CD8-positive, alpha-beta memory T cell (primary cell): ENCODE data around the gene SSC4D. TPM values are rescaled to one million over a fixed set of nuclear protein-coding genes. Genes with fewer than 3 reads are reported as not detected.
A peak's percentile ranks its signal among the peaks of the same experiment; 100 is the strongest.
"Not testable (repeated sequence)": the region's sequence is repeated elsewhere in the genome, so short reads cannot be mapped to it uniquely, and the experiment has no call there.

Experiments
- CTCF ChIA-PET: fragments of 350-600 bp; sonication (Branson Sonifier 250); formaldehyde crosslinking; loops from one replicate; lab custom pipeline; 2021; ENCODE audit warnings: antibody characterized with exemption; lab: Charles Lee
- POLR2A ChIA-PET: fragments of 350-600 bp; sonication (Branson Sonifier 250); formaldehyde crosslinking; loops from one replicate; lab custom pipeline; 2021; ENCODE audit warnings: antibody characterized with exemption; lab: Charles Lee
- DNase-seq, 5 donors: peaks; one replicate each; pipeline versions ENCODE4 v3.0.0 to v3.0.0-alpha.2; 2020 to 2022; ENCODE audit warnings: mixed read lengths in 1 of 5
- H3K27ac ChIP-seq: one replicate; pipeline ENCODE4 v1.7.0; 2013; ENCODE audit warnings: low read depth, mild to moderate bottlenecking, low read length, moderate library complexity
- H3K27me3 ChIP-seq: 2 replicates; pipeline ENCODE4 v1.7.0; 2013; ENCODE audit warnings: low read length, mild to moderate bottlenecking; ENCODE audit not compliant: insufficient read depth, poor library complexity, severe bottlenecking
- H3K36me3 ChIP-seq: 2 replicates; pipeline ENCODE4 v1.7.0; 2013; ENCODE audit warnings: mild to moderate bottlenecking, low read length, moderate library complexity; ENCODE audit not compliant: insufficient read depth
- H3K4me1 ChIP-seq: 2 replicates; pipeline ENCODE4 v1.7.0; 2013; ENCODE audit warnings: mild to moderate bottlenecking, low read length, moderate library complexity; ENCODE audit not compliant: insufficient read depth
- H3K4me3 ChIP-seq: 2 replicates; pipeline ENCODE4 v1.7.0; 2013; ENCODE audit warnings: mild to moderate bottlenecking, low read length
- H3K9me3 ChIP-seq: 2 replicates; pipeline ENCODE4 v1.7.0; 2013; ENCODE audit warnings: mild to moderate bottlenecking, low read length
- H3K27ac Mint-ChIP-seq, 8 donors: one replicate each; pipeline ENCODE4 v1.8.0; 2020 to 2021; ENCODE audit warnings: mixed read lengths in 8 of 8, mild to moderate bottlenecking in 6 of 8, inconsistent platforms in 3 of 8, moderate library complexity in 3 of 8
- H3K27me3 Mint-ChIP-seq, 2 donors: one replicate each; pipeline ENCODE4 v1.8.0; 2020 to 2021; ENCODE audit warnings: mixed read lengths in 2 of 2, mild to moderate bottlenecking in 1 of 2, moderate library complexity in 1 of 2
- H3K36me3 Mint-ChIP-seq, 3 donors: one replicate each; pipeline ENCODE4 v1.8.0; 2020 to 2021; ENCODE audit warnings: mixed read lengths in 3 of 3, inconsistent platforms in 1 of 3, mild to moderate bottlenecking in 1 of 3
- H3K4me1 Mint-ChIP-seq, 3 donors: one replicate each; pipeline ENCODE4 v1.8.0; 2020 to 2021; ENCODE audit warnings: mixed read lengths in 3 of 3, inconsistent platforms in 1 of 3, mild to moderate bottlenecking in 1 of 3
- H3K4me3 Mint-ChIP-seq, 7 donors: one replicate each; pipeline ENCODE4 v1.8.0; 2020 to 2021; ENCODE audit warnings: mixed read lengths in 7 of 7, mild to moderate bottlenecking in 6 of 7, moderate library complexity in 4 of 7, inconsistent platforms in 2 of 7
- H3K9me3 Mint-ChIP-seq, 5 donors: one replicate each; pipeline ENCODE4 v1.8.0; 2020 to 2022; ENCODE audit warnings: mixed read lengths in 5 of 5, mild to moderate bottlenecking in 3 of 5, moderate library complexity in 2 of 5, inconsistent platforms in 1 of 5
- polyA plus RNA-seq: library from polyadenylated mRNA; unstranded; fragments of 300-500 nt; fragmentation: Illumina TruSeq; gene quantifications from one replicate; pipeline ENCODE4 v1.2.3, GENCODE V29; 2021
- total RNA-seq, 2 experiments: library from RNA; stranded (reverse); gene quantifications; one replicate each; pipeline ENCODE4 v1.2.3, GENCODE V29; 2021

The SSC4D gene
- total RNA-seq (under 1 TPM; 0.35 to 0.55 TPM), polyA plus RNA-seq (0.17 TPM)

- Mint-ChIP-seq H3K9me3 (no peaks in the 10 kb centered on the region), H3K27ac (no peak within 1 kb of the TSS), H3K4me3 (no peak within 1 kb of the TSS), H3K4me1 (no peaks in the 10 kb centered on the region), H3K27me3 (peaks cover 0 to 2% of the 10 kb centered on the region in 2 donors), H3K36me3 (no peaks in the 10 kb centered on the region)
- no peak within 1 kb of the TSS for H3K27ac ChIP-seq
- no peaks in the 10 kb centered on the region for H3K9me3 ChIP-seq
- DNase-seq = no peak
- POLR2A ChIA-PET = no interaction called here
- CTCF ChIA-PET = no interaction called here
- H3K4me1 ChIP-seq = no peaks in the 10 kb centered on the region
- H3K4me3 ChIP-seq = no peak within 1 kb of the TSS
- H3K27me3 ChIP-seq = no peaks in the 10 kb centered on the region
- H3K36me3 ChIP-seq = no peaks in the 10 kb centered on the region
Observed at GRCh38 chr7:76409537-76409936, at the start of gene SSC4D. TSS of gene SSC4D (minus strand) at chr7:76409697. CDS start at chr7:76404439, 5,258 bp downstream.

GRCh38 chr7:76458504-76458903 lies 49.0 kb upstream of the SSC4D start:
- DNase-seq, POLR2A ChIA-PET, H3K27ac ChIP-seq, H3K36me3 ChIP-seq, H3K4me1 ChIP-seq, H3K4me1 Mint-ChIP-seq, H3K27me3 ChIP-seq, H3K4me3 Mint-ChIP-seq, CTCF ChIA-PET, H3K9me3 Mint-ChIP-seq, H3K27ac Mint-ChIP-seq, H3K27me3 Mint-ChIP-seq, H3K9me3 ChIP-seq, H3K36me3 Mint-ChIP-seq, H3K4me3 ChIP-seq: not testable (repeated sequence)

- H3K27me3 Mint-ChIP-seq, POLR2A ChIA-PET, H3K4me3 ChIP-seq, H3K9me3 Mint-ChIP-seq, H3K27ac ChIP-seq, H3K27ac Mint-ChIP-seq, H3K9me3 ChIP-seq, H3K27me3 ChIP-seq, H3K4me1 ChIP-seq, CTCF ChIA-PET, H3K4me3 Mint-ChIP-seq, H3K36me3 Mint-ChIP-seq, DNase-seq, H3K36me3 ChIP-seq, H3K4me1 Mint-ChIP-seq: not testable (repeated sequence)
Observed at GRCh38 chr7:76457017-76457416, 47.5 kb upstream of the SSC4D start.

- H3K27ac ChIP-seq, H3K36me3 ChIP-seq, H3K36me3 Mint-ChIP-seq, H3K4me3 ChIP-seq, H3K9me3 ChIP-seq, CTCF ChIA-PET, H3K9me3 Mint-ChIP-seq, H3K4me1 Mint-ChIP-seq, H3K27me3 Mint-ChIP-seq, H3K27me3 ChIP-seq: not testable (repeated sequence)
- POLR2A ChIA-PET = interaction anchor here (0.6 kb wide), 1 partner anchor 886 kb away, joined by 3 read pairs; no protein-coding TSS in a partner anchor
- peak overlapping the region in 4 of 8 donors; percentile 51 to 76 (median 66) for H3K27ac Mint-ChIP-seq
- H3K4me3 Mint-ChIP-seq = peak overlapping the region in 1 of 7 donors; percentile 15
- peak in 1 of 5 donors; percentile 34 for DNase-seq
- H3K4me1 ChIP-seq = peaks cover 13% of the 10 kb centered on the region
Observed at GRCh38 chr7:76445577-76446008, 36.1 kb upstream of the SSC4D start.

GRCh38 chr7:76443846-76444245 lies 34.3 kb upstream of the SSC4D start:
- H3K27me3 Mint-ChIP-seq, H3K36me3 ChIP-seq, H3K27me3 ChIP-seq, H3K36me3 Mint-ChIP-seq, H3K4me1 Mint-ChIP-seq, H3K4me3 ChIP-seq, CTCF ChIA-PET, H3K27ac ChIP-seq, H3K9me3 ChIP-seq, H3K9me3 Mint-ChIP-seq, POLR2A ChIA-PET: not testable (repeated sequence)
- peak overlapping the region in 2 of 7 donors; percentile 26 to 41 for H3K4me3 Mint-ChIP-seq
- peak overlapping the region in 2 of 8 donors; percentile 73 to 83 for H3K27ac Mint-ChIP-seq
- H3K4me1 ChIP-seq = peaks cover 13% of the 10 kb centered on the region
- DNase-seq = peak in 2 of 5 donors; percentile 19 to 62

GRCh38 chr7:76442664-76443446 lies 33.4 kb upstream of the SSC4D start:
- H3K9me3 Mint-ChIP-seq, H3K4me3 ChIP-seq, H3K36me3 ChIP-seq, POLR2A ChIA-PET, H3K4me1 Mint-ChIP-seq, H3K9me3 ChIP-seq, DNase-seq, H3K27ac ChIP-seq, H3K27me3 Mint-ChIP-seq, H3K36me3 Mint-ChIP-seq, H3K4me3 Mint-ChIP-seq, H3K27ac Mint-ChIP-seq, CTCF ChIA-PET, H3K27me3 ChIP-seq: not testable (repeated sequence)
- peaks cover 13% of the 10 kb centered on the region for H3K4me1 ChIP-seq

- H3K27me3 Mint-ChIP-seq, CTCF ChIA-PET, H3K4me1 Mint-ChIP-seq, H3K27ac Mint-ChIP-seq, H3K36me3 Mint-ChIP-seq, H3K36me3 ChIP-seq, DNase-seq, H3K27me3 ChIP-seq, H3K4me3 Mint-ChIP-seq, POLR2A ChIA-PET, H3K4me3 ChIP-seq, H3K9me3 ChIP-seq, H3K9me3 Mint-ChIP-seq, H3K27ac ChIP-seq: not testable (repeated sequence)
- H3K4me1 ChIP-seq = peaks cover 13% of the 10 kb centered on the region
Observed at GRCh38 chr7:76441792-76442191, 32.3 kb upstream of the SSC4D start.

GRCh38 chr7:76440404-76440803 lies 30.9 kb upstream of the SSC4D start:
- H3K4me1 Mint-ChIP-seq, POLR2A ChIA-PET, H3K27ac ChIP-seq, H3K27me3 ChIP-seq, H3K27me3 Mint-ChIP-seq, H3K36me3 ChIP-seq, H3K4me3 Mint-ChIP-seq, CTCF ChIA-PET, H3K27ac Mint-ChIP-seq, H3K9me3 Mint-ChIP-seq, H3K4me3 ChIP-seq, H3K36me3 Mint-ChIP-seq, H3K9me3 ChIP-seq, DNase-seq: not testable (repeated sequence)
- H3K4me1 ChIP-seq = peaks cover 13% of the 10 kb centered on the region
